ENCODE results near the gene CPSF6.

- TF ChIP-seq GATA2 (IDR thresholded peaks at IDR 0.05; ENCODE audit: low read depth, low read length) (no peak), GATA3 (IDR thresholded peaks at IDR 0.05; ENCODE audit: low read depth, low read length) (no peak)
These were observed 30.4 kb downstream of the CPSF6 start for GRCh38 chr12:69269736-69270135.

All from SH-SY5Y (cell line).